Activated CD8-positive, alpha-beta memory T cell treated with anti-CD3 and anti-CD28 coated beads, Interleukin-2, amount 50 U/mL, for 4 hours (primary cell): ENCODE measurements around the gene EGFR.

ENCODE experiments used
- DNase-seq: peaks from one replicate; pipeline ENCODE4 v3.0.0-alpha.2; 2020

Gene EGFR

GRCh38 chr7:55018361-55019190, at the start of gene EGFR:
TSS of gene EGFR (plus strand) at chr7:55019017. CDS start at chr7:55019278, 261 bp downstream.
- DNase-seq = no peak

GRCh38 chr7:54969208-54969967, 49.4 kb upstream of the EGFR start:
- no peak for DNase-seq

GRCh38 chr7:54972733-54973294, 46.0 kb upstream of the EGFR start:
- DNase-seq = no peak

- DNase-seq = no peak
Measured at GRCh38 chr7:54978364-54979116, 40.3 kb upstream of the EGFR start.

GRCh38 chr7:54980521-54980920, 38.3 kb upstream of the EGFR start:
- DNase-seq = no peak

GRCh38 chr7:54981913-54982312, 36.9 kb upstream of the EGFR start:
- no peak for DNase-seq

GRCh38 chr7:54985426-54986330, 33.1 kb upstream of the EGFR start:
- no peak for DNase-seq

- DNase-seq = no peak
Measured at GRCh38 chr7:54986716-54987115, 32.1 kb upstream of the EGFR start.

GRCh38 chr7:54987772-54988171, 31.0 kb upstream of the EGFR start:
- DNase-seq = no peak

- no peak for DNase-seq
Measured at GRCh38 chr7:54988516-54988915, 30.3 kb upstream of the EGFR start.

- no peak for DNase-seq
Measured at GRCh38 chr7:54989453-54990225, 29.2 kb upstream of the EGFR start.

- DNase-seq = no peak
Measured at GRCh38 chr7:54991341-54991740, 27.5 kb upstream of the EGFR start.

- no peak for DNase-seq
Measured at GRCh38 chr7:54992871-54993475, 25.8 kb upstream of the EGFR start.

GRCh38 chr7:54995166-54995565, 23.7 kb upstream of the EGFR start:
- no peak for DNase-seq

GRCh38 chr7:54995610-54996363, 23.0 kb upstream of the EGFR start:
- DNase-seq = no peak

GRCh38 chr7:54996391-54996790, 22.4 kb upstream of the EGFR start:
- DNase-seq = no peak

GRCh38 chr7:55004579-55004978, 14.2 kb upstream of the EGFR start:
- no peak for DNase-seq

GRCh38 chr7:55005241-55005851, 13.5 kb upstream of the EGFR start:
- DNase-seq = no peak

- no peak for DNase-seq
Measured at GRCh38 chr7:55006499-55006898, 12.3 kb upstream of the EGFR start.

GRCh38 chr7:55013851-55014250, 5.0 kb upstream of the EGFR start:
- DNase-seq = no peak
